IMR-90 (cell line): ENCODE results near the gene TSNAXIP1. TPM values are rescaled to one million over a fixed set of nuclear protein-coding genes. Genes with fewer than 3 reads are reported as not detected.

Experiments used
- ATAC-seq: fragments of 200-7000 bp; cut with Tn5 transposase; 2 replicates; pipeline ENCODE4 v1.9.1; 2020; ENCODE audit warnings: low read depth, mild to moderate bottlenecking, moderate library complexity
- BruUV-seq: library from RNA; stranded (reverse); fragments of 400-500 nt; replicated peaks from 2 replicates; lab custom pipeline; 2021; lab: Mats Ljungman, UMichigan
- CTCF ChIA-PET: fragments of 300-600 bp; formaldehyde crosslinking; extraction: SDS; loops from one replicate; lab custom pipeline; 2021; ENCODE audit warnings: antibody characterized with exemption; lab: Yijun Ruan, JAX
- POLR2A ChIA-PET: fragments of 300-600 bp; sonication (Branson Sonifier 250); formaldehyde crosslinking; loops from one replicate; lab custom pipeline; 2022; ENCODE audit warnings: antibody characterized with exemption; ENCODE audit not compliant: unreplicated experiment; lab: Charles Lee
- DNase-seq: peaks from one replicate; pipeline ENCODE4 v3.0.0; 2013
- H2AFZ ChIP-seq: replicated peaks from 2 replicates; pipeline ENCODE3; 2013; ENCODE audit warnings: low read length, mild to moderate bottlenecking; ENCODE audit not compliant: poor library complexity
- H2AK5ac ChIP-seq: 2 replicates; pipeline ENCODE4 v1.6.1; 2013; ENCODE audit warnings: low read depth, low read length, inconsistent platforms
- H2AK9ac ChIP-seq: replicated peaks from 2 replicates; pipeline ENCODE3; 2013; ENCODE audit warnings: mild to moderate bottlenecking, low read depth, low read length, moderate library complexity; ENCODE audit not compliant: poor library complexity
- H2BK120ac ChIP-seq: 2 replicates; pipeline ENCODE4 v1.6.1; 2013; ENCODE audit warnings: low read depth, low read length, inconsistent platforms
- H2BK15ac ChIP-seq: 3 replicates; pipeline ENCODE4 v1.6.1; 2013; ENCODE audit warnings: low read depth, low read length, inconsistent platforms
- H2BK20ac ChIP-seq: 2 replicates; pipeline ENCODE4 v1.6.1; 2013; ENCODE audit warnings: low read depth, mild to moderate bottlenecking, inconsistent platforms, low read length, moderate library complexity
- H2BK5ac ChIP-seq: 2 replicates; pipeline ENCODE4 v1.6.1; 2013; ENCODE audit warnings: mild to moderate bottlenecking, low read depth, low read length, inconsistent platforms; ENCODE audit not compliant: poor library complexity, severe bottlenecking
- H3K14ac ChIP-seq: replicated peaks from 2 replicates; pipeline ENCODE4 v1.6.1; 2013; ENCODE audit warnings: low read depth, low read length, inconsistent platforms
- H3K18ac ChIP-seq: 2 replicates; pipeline ENCODE4 v1.6.1; 2013; ENCODE audit warnings: low read depth, low read length, control low read depth
- H3K23ac ChIP-seq: 2 replicates; pipeline ENCODE4 v1.6.1; 2013; ENCODE audit warnings: low read depth, low read length, inconsistent platforms
- H3K27ac ChIP-seq: 2 replicates; pipeline ENCODE4 v1.5.1; 2013; ENCODE audit warnings: mild to moderate bottlenecking, control low read depth, low read length; ENCODE audit not compliant: insufficient read depth
- H3K27me3 ChIP-seq: 2 replicates; pipeline ENCODE4 v1.6.1; 2013; ENCODE audit warnings: low read length; ENCODE audit not compliant: control insufficient read depth, insufficient read depth
- H3K36me3 ChIP-seq: 2 replicates; pipeline ENCODE4 v1.6.1; 2013; ENCODE audit warnings: low read length, mixed read lengths; ENCODE audit not compliant: control insufficient read depth, insufficient read depth
- H3K4ac ChIP-seq: 2 replicates; pipeline ENCODE4 v1.6.1; 2013; ENCODE audit warnings: low read depth, low read length, inconsistent platforms
- H3K4me1 ChIP-seq: 2 replicates; pipeline ENCODE4 v1.6.1; 2013; ENCODE audit warnings: low read length, mixed read lengths; ENCODE audit not compliant: control insufficient read depth, insufficient read depth
- H3K4me2 ChIP-seq: 2 replicates; pipeline ENCODE4 v1.6.1; 2013; ENCODE audit warnings: low read depth, mild to moderate bottlenecking, control low read depth, low read length, moderate library complexity
- H3K4me3 ChIP-seq: 2 replicates; pipeline ENCODE4 v1.5.1; 2013; ENCODE audit warnings: low read depth, mild to moderate bottlenecking, control low read depth, low read length, moderate library complexity; ENCODE audit not compliant: insufficient read depth
- H3K56ac ChIP-seq: 2 replicates; pipeline ENCODE4 v1.6.1; 2013; ENCODE audit warnings: low read length, inconsistent platforms; ENCODE audit not compliant: insufficient read depth; ENCODE audit errors: extremely low read depth
- H3K79me1 ChIP-seq, 2 experiments: 2 replicates each; pipeline ENCODE4 v1.6.1; 2013; ENCODE audit warnings: low read length in 2 of 2, inconsistent platforms in 1 of 2, low read depth in 1 of 2
- H3K9ac ChIP-seq: 2 replicates; pipeline ENCODE4 v1.6.1; 2013; ENCODE audit warnings: low read depth, low read length, control low read depth
- H3K9me1 ChIP-seq: 2 replicates; pipeline ENCODE4 v1.6.1; 2013; ENCODE audit warnings: low read length, inconsistent platforms; ENCODE audit not compliant: insufficient read depth
- H3K9me3 ChIP-seq: 2 replicates; pipeline ENCODE4 v1.6.1; 2013; ENCODE audit warnings: low read length; ENCODE audit not compliant: control insufficient read depth, insufficient read depth
- H4K20me1 ChIP-seq: 2 replicates; pipeline ENCODE4 v1.6.1; 2013; ENCODE audit warnings: low read length, inconsistent platforms; ENCODE audit not compliant: insufficient read depth
- H4K5ac ChIP-seq: 2 replicates; pipeline ENCODE4 v1.6.1; 2013; ENCODE audit warnings: mild to moderate bottlenecking, low read depth, low read length, control low read depth
- H4K8ac ChIP-seq, 2 experiments: 2 replicates each; pipeline ENCODE4 v1.6.1; 2013; ENCODE audit warnings: low read depth in 2 of 2, low read length in 2 of 2, control low read depth in 1 of 2, inconsistent platforms in 1 of 2
- H4K91ac ChIP-seq: 2 replicates; pipeline ENCODE4 v1.6.1; 2013; ENCODE audit warnings: low read depth, low read length, inconsistent platforms; ENCODE audit not compliant: insufficient read depth
- BHLHE40 ChIP-seq: fragments of 150-350 bp; IDR thresholded peaks from 2 replicates; pipeline ENCODE4 v1.6.1; 2016; ENCODE audit warnings: mild to moderate bottlenecking, low read depth, low read length
- CEBPB ChIP-seq: IDR thresholded peaks from 2 replicates; pipeline ENCODE4 v1.6.1; 2012; ENCODE audit warnings: low read depth, low read length, improper control_type of control experiment
- CHD1 ChIP-seq: IDR thresholded peaks from 2 replicates; pipeline ENCODE4 v1.6.1; 2012; ENCODE audit warnings: low read depth, low read length, improper control_type of control experiment
- CTCF ChIP-seq: conservative IDR thresholded peaks from 2 replicates; pipeline ENCODE4 v1.5.1; 2012; ENCODE audit warnings: mild to moderate bottlenecking, low read depth, low read length, improper control_type of control experiment
- ELK1 ChIP-seq: fragments of 150-350 bp; IDR thresholded peaks from 2 replicates; pipeline ENCODE4 v1.6.1; 2016; ENCODE audit warnings: low read depth, mild to moderate bottlenecking, low read length, moderate library complexity, borderline replicate concordance
- FOS ChIP-seq: fragments of 150-350 bp; IDR thresholded peaks from 2 replicates; pipeline ENCODE4 v1.6.1; 2016; ENCODE audit warnings: low read depth, low read length
- MAFK ChIP-seq: IDR thresholded peaks from 2 replicates; pipeline ENCODE4 v1.6.1; 2012; ENCODE audit warnings: low read depth, low read length, improper control_type of control experiment
- MAZ ChIP-seq: IDR thresholded peaks from 2 replicates; pipeline ENCODE4 v1.6.1; 2012; ENCODE audit warnings: low read depth, mild to moderate bottlenecking, low read length, improper control_type of control experiment, moderate library complexity, borderline replicate concordance
- MXI1 ChIP-seq: IDR thresholded peaks from 2 replicates; pipeline ENCODE4 v1.6.1; 2012; ENCODE audit warnings: low read depth, mild to moderate bottlenecking, low read length, moderate library complexity, borderline replicate concordance
- POLR2A ChIP-seq: IDR thresholded peaks from 2 replicates; pipeline ENCODE4 v1.6.1; 2012; ENCODE audit warnings: mild to moderate bottlenecking, low read depth, low read length
- RAD21 ChIP-seq: IDR thresholded peaks from 2 replicates; pipeline ENCODE4 v1.6.1; 2012; ENCODE audit warnings: low read length, improper control_type of control experiment
- RCOR1 ChIP-seq: IDR thresholded peaks from 2 replicates; pipeline ENCODE4 v1.6.1; 2012; ENCODE audit warnings: mild to moderate bottlenecking, low read length, improper control_type of control experiment; ENCODE audit not compliant: insufficient replicate concordance
- RFX5 ChIP-seq: IDR thresholded peaks from 2 replicates; pipeline ENCODE4 v1.8.0; 2012; ENCODE audit warnings: low read depth, mild to moderate bottlenecking, low read length, moderate library complexity
- SMC3 ChIP-seq: fragments of 150-350 bp; IDR thresholded peaks from 2 replicates; pipeline ENCODE4 v1.6.1; 2016; ENCODE audit warnings: low read depth, mild to moderate bottlenecking, antibody characterized with exemption, low read length, moderate library complexity
- USF2 ChIP-seq: fragments of 150-350 bp; IDR thresholded peaks from 2 replicates; pipeline ENCODE4 v1.6.1; 2017; ENCODE audit warnings: mild to moderate bottlenecking, antibody characterized with exemption, low read length, low read depth
- WGBS, 2 experiments: methylation state at CpG; one replicate each; pipeline versions ENCODE4 v1.1.5 to v1.1.7; 2013; ENCODE audit warnings: missing lambda C conversion rate in 2 of 2; ENCODE audit not compliant: insufficient read length in 1 of 2; ENCODE audit errors: extremely low coverage in 2 of 2; 5-methylcytosine and 5-hydroxymethylcytosine counted together
- dilution Hi-C: fragments of 300-500 bp; cut with HindIII; formaldehyde crosslinking; loops from one replicate; pipeline ENCODE4 v1.14.3; 2018; ENCODE audit warnings: low sequenced_read_pairs; ENCODE audit not compliant: unreplicated experiment
- in situ Hi-C: fragments of 300-500 bp; cut with MboI; formaldehyde crosslinking; loops from 3 replicates; pipeline ENCODE4 v1.14.3; 2019; ENCODE audit warnings: low sequenced_read_pairs, inconsistent platforms, mixed read lengths
- intact Hi-C: fragments of 100-400 bp; cut with micrococcal nuclease; formaldehyde crosslinking; loops from 2 replicates; pipeline ENCODE4 v1.10.0; 2022
- polyA plus RNA-seq, 3 experiments: library from polyadenylated mRNA; depleted of rRNA; stranded (reverse); fragments of >200 nt; gene quantifications; 2 replicates each; pipeline ENCODE4 v1.2.3, GENCODE V29; 2012; ENCODE audit warnings: low replicate concordance in 1 of 3
- total RNA-seq: library from RNA; depleted of rRNA; stranded (reverse); fragments of >200 nt; gene quantifications from 2 replicates; pipeline ENCODE4 v1.2.3, GENCODE V29; 2012

TSNAXIP1 gene
- total and polyA plus RNA-seq, 2 of the 4 experiments (the other 2 are of a cell fraction): 0.72 to 1.4 TPM

GRCh38 chr16:67762385-67762784 lies 44.3 kb upstream of the TSNAXIP1 start:
- Histone ChIP-seq H3K56ac (no peak overlapping the region), H4K20me1 (peaks cover 18% of the 10 kb centered on the region), H3K9me3 (no peaks in the 10 kb centered on the region), H3K14ac (no peak overlapping the region), H3K9me1 (peaks cover 9% of the 10 kb centered on the region; the same call in 1 of the 2 replicates), H3K79me1 (peaks cover 8 to 40% of the 10 kb centered on the region in 2 experiments; a peak in 3 of 4 replicates), H2BK120ac (no peak overlapping the region), H2AFZ (no peak overlapping the region), H2BK20ac (no peak overlapping the region), H3K27ac (no peak overlapping the region), H3K4me2 (no peak overlapping the region), H3K4ac (no peak overlapping the region), H2AK5ac (no peak overlapping the region), H4K5ac (no peak overlapping the region), H3K4me1 (no peaks in the 10 kb centered on the region), H3K23ac (no peak overlapping the region), H3K9ac (no peak overlapping the region), H4K91ac (no peak overlapping the region), H3K18ac (no peak overlapping the region), H3K27me3 (no peaks in the 10 kb centered on the region), H2AK9ac (no peak overlapping the region), H3K36me3 (peaks cover 6% of the 10 kb centered on the region; the same call in 1 of the 2 replicates), H2BK5ac (no peak overlapping the region), H2BK15ac (no peak overlapping the region), H4K8ac (no peak overlapping the region), H3K4me3 (no peak overlapping the region)
- DNase-seq (no peak), ATAC-seq (no peak)
- ChIA-PET CTCF (no interaction called here), POLR2A (interaction anchor here (0.6 kb wide), 1 partner anchor 302 kb away, joined by 3 read pairs; no protein-coding TSS in a partner anchor)
- no peak for TF ChIP-seq ELK1
- no peak for TF ChIP-seq MAZ
- no peak for TF ChIP-seq CTCF
- no peak for TF ChIP-seq RAD21
- no peak for TF ChIP-seq RFX5
- TF ChIP-seq SMC3: no peak
- no peak for TF ChIP-seq USF2
- no peak for TF ChIP-seq RCOR1
- TF ChIP-seq MXI1: no peak
- no peak for TF ChIP-seq BHLHE40
- no peak for TF ChIP-seq CEBPB
- TF ChIP-seq FOS: no peak
- no peak for TF ChIP-seq MAFK
- TF ChIP-seq POLR2A: no peak
- no peak for TF ChIP-seq CHD1
- WGBS, 2 experiments: no CpG with 5 or more reads among the region's 2 CpGs
- intact Hi-C loops (no loop called here), dilution Hi-C loops (no loop called here), in situ Hi-C loops (no loop called here)
- no TSS peak for BruUV-seq
